ENCODE measurements around the gene GRSF1. TPM values are rescaled to one million over a fixed set of nuclear protein-coding genes. Genes with fewer than 3 reads are reported as not detected.

Gene GRSF1
- total and polyA plus RNA-seq, 12 donors = 35.6 to 149 (median 92.5) TPM

DNA sequence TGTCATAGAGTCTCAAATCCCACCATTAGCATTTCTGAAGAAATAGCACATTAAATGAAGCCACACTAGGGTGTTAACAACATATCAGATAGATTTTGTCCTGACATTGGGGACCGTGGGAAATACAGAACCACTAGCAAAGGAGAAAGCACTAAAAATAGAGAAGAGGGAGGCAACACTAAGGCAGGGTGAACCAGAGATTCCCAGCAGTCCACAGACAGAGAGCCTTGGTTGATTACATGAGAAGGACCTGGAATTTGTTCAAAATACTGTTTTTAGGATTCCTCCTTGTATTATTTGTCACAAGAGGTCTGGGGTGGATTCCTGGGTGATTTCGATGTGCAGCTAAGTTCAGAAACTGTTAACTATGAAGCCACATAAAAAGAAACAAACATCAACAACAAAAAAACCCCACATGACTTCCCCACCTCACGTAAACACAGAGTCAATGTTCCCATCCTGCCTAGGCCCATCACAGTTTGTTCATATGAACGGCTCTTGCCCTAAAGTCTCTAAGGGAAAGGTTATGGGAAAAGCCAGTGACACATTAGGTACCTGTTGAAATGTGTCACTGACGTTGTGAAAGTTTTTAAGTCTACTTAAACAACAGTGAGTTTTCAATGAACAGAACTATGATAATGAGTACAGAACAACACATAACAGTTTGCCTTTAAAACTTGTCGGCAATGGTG, 23.6 kb upstream of the GRSF1 start:
- Histone ChIP-seq H3K9me3 (replicated peaks in 1 of 3) (no peaks in the 10 kb centered on the region), H3K4me3 (no peak overlapping the region), H3K36me3 (replicated peaks in 1 of 2) (no peaks in the 10 kb centered on the region), H3K27me3 (no peaks in the 10 kb centered on the region), H3K4me1 (replicated peaks in 1 of 2) (no peaks in the 10 kb centered on the region), H3K27ac (no peak overlapping the region)
- intact Hi-C loops (cut with DNase I) = no loop called here
- no peak for TF ChIP-seq POLR2A (IDR thresholded peaks at IDR 0.05)
- TF ChIP-seq, protein P1, sequence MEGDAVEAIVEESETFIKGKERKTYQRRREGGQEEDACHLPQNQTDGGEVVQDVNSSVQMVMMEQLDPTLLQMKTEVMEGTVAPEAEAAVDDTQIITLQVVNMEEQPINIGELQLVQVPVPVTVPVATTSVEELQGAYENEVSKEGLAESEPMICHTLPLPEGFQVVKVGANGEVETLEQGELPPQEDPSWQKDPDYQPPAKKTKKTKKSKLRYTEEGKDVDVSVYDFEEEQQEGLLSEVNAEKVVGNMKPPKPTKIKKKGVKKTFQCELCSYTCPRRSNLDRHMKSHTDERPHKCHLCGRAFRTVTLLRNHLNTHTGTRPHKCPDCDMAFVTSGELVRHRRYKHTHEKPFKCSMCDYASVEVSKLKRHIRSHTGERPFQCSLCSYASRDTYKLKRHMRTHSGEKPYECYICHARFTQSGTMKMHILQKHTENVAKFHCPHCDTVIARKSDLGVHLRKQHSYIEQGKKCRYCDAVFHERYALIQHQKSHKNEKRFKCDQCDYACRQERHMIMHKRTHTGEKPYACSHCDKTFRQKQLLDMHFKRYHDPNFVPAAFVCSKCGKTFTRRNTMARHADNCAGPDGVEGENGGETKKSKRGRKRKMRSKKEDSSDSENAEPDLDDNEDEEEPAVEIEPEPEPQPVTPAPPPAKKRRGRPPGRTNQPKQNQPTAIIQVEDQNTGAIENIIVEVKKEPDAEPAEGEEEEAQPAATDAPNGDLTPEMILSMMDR (IDR thresholded peaks at IDR 0.05) = no peak
- WGBS, 4 donors = 65 to 68% (median 66%) methylated on average over 6 of the region's 6 CpGs
- no peak for DNase-seq

DNA sequence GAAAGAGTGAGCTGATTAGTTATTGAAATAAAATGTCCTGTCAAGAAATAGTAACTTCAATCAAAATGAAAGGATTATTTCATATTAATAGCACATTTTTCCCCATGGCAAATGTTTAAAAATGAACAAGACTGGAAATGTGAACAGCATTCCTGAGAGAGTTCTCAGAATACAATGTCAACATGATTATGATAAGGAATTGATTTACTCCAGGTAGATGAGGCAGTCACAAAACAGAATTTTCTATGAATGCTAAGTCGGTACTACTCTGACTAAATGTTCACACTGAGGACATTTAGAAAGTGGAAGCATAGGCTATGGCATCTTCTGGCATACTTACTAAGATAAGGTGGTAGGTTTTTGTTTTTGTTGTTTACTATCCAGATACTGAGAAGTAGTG, 19.4 kb upstream of the GRSF1 start:
- no peak for DNase-seq
- TF ChIP-seq POLR2A (IDR thresholded peaks at IDR 0.05) = no peak
- TF ChIP-seq, protein P1 (IDR thresholded peaks at IDR 0.05) = no peak
- intact Hi-C loops (cut with DNase I) = no loop called here
- H3K27me3 ChIP-seq = no peaks in the 10 kb centered on the region
- H3K27ac ChIP-seq = no peak overlapping the region
- H3K4me1 ChIP-seq (replicated peaks in 1 of 2) = no peaks in the 10 kb centered on the region
- no peaks in the 10 kb centered on the region for H3K36me3 ChIP-seq (replicated peaks in 1 of 2)
- WGBS, 4 donors = 86 to 94% (median 87%) methylated on average over 1 of the region's 1 CpG
- H3K4me3 ChIP-seq = no peak overlapping the region
- H3K9me3 ChIP-seq (replicated peaks in 1 of 3) = no peaks in the 10 kb centered on the region

DNA sequence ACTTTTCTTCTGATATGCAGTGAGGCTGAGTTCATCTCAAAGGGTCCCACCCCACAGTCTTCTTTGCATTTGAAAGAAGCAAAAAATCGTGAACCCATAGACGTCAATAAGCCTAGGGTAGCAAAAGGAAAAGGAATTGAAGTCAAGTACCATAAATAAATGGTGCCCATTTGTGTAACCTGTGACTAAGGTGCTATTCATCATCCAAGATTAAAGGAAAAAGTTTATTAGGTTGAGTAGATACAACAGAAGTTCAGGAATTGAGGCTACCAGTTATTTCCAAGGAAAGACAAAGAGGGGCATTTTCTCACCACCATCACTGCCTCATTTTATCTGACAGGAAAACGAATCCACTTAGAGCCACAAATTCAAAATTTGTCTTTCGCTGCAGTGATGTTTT, 18.8 kb upstream of the GRSF1 start:
- TF ChIP-seq, protein P1 (IDR thresholded peaks at IDR 0.05) = no peak
- TF ChIP-seq POLR2A (IDR thresholded peaks at IDR 0.05) = no peak
- no peaks in the 10 kb centered on the region for H3K36me3 ChIP-seq (replicated peaks in 1 of 2)
- no peak for DNase-seq
- H3K27ac ChIP-seq = no peak overlapping the region
- WGBS, 4 donors = 76 to 84% (median 83%) methylated on average over 4 of the region's 4 CpGs
- no peak overlapping the region for H3K4me3 ChIP-seq
- H3K9me3 ChIP-seq (replicated peaks in 1 of 3) = no peaks in the 10 kb centered on the region
- no peaks in the 10 kb centered on the region for H3K27me3 ChIP-seq
- no peaks in the 10 kb centered on the region for H3K4me1 ChIP-seq (replicated peaks in 1 of 2)
- intact Hi-C loops (cut with DNase I) = no loop called here

DNA sequence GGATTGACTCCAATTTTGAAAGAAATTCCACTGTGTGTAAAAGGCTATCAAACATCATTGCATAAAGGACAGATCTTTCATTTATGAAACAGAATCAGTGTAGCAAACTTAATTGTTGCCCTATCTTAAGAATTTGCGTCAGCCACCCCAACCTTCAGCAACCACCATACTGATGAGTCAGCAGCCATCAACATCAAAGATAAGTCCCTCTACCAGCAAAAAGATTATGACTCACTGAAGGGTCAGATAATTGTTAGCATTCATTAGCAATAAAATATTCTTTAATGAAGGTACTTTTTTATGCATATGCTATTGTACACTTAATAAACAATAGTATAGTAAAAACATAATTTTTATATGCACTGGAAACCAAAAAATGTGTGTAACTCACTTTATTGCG, 15.8 kb upstream of the GRSF1 start:
- DNase-seq = no peak
- Histone ChIP-seq H3K4me3 (no peak overlapping the region), H3K4me1 (replicated peaks in 1 of 2) (no peaks in the 10 kb centered on the region), H3K27ac (no peak overlapping the region), H3K9me3 (replicated peaks in 1 of 3) (no peaks in the 10 kb centered on the region), H3K27me3 (no peaks in the 10 kb centered on the region), H3K36me3 (replicated peaks in 1 of 2) (no peaks in the 10 kb centered on the region)
- intact Hi-C loops (cut with DNase I) = no loop called here
- TF ChIP-seq POLR2A (IDR thresholded peaks at IDR 0.05) = no peak
- TF ChIP-seq, protein P1 (IDR thresholded peaks at IDR 0.05) = no peak
- WGBS, 4 donors = 73 to 87% (median 82%) methylated on average over 2 of the region's 2 CpGs
